ENCODE results near the gene MCUB. TPM values are rescaled to one million over a fixed set of nuclear protein-coding genes. Genes with fewer than 3 reads are reported as not detected.

Gene MCUB
- total and polyA plus RNA-seq, 9 of the 15 experiments (the other 6 are each of a cell fraction or from before 2014, with no cell fraction given), result 1.4 to 21.5 (median 5.4) TPM

GRCh38 chr4:109648266-109648996 is 88.4 kb downstream of the MCUB start:
- Histone ChIP-seq H4K20me1 (replicated peaks; ENCODE audit: control insufficient read depth, insufficient read depth, low read length) (no peaks in the 10 kb centered on the region), H3K27ac (ENCODE audit: extremely low read depth, low read depth, low read length) (no peak overlapping the region), H3K4me3 (no peak overlapping the region), H3K36me3 (ENCODE audit: control insufficient read depth, insufficient read depth, low read length) (no peaks in the 10 kb centered on the region), H3K79me2 (ENCODE audit: control insufficient read depth, insufficient read depth, low read length) (no peaks in the 10 kb centered on the region), H3K9me1 (ENCODE audit: control insufficient read depth, insufficient read depth, low read length) (no peaks in the 10 kb centered on the region), H3K9me3 (replicated peaks; ENCODE audit: control insufficient read depth, insufficient read depth, low read depth, low read length) (no peaks in the 10 kb centered on the region), H3K4me1 (replicated peaks in 1 of 2; ENCODE audit: control insufficient read depth in 2 of 2, insufficient read depth in 2 of 2, low read length in 2 of 2) (no peaks in the 10 kb centered on the region), H3K9ac (ENCODE audit: insufficient read depth in 1 of 2, low read depth in 2 of 2, low read length in 2 of 2) (no peak overlapping the region), H3K27me3 (ENCODE audit: control insufficient read depth in 2 of 2, insufficient read depth in 2 of 2, low read length in 2 of 2) (peaks cover 0 to 2% of the 10 kb centered on the region in 2 experiments; a peak in 1 of 5 replicates), H2AFZ (ENCODE audit: low read depth, low read length) (no peak overlapping the region), H3K4me2 (ENCODE audit: insufficient read depth, low read length) (no peak overlapping the region)
- DNase-seq (ENCODE audit: extremely low read depth in 1 of 4, low spot score in 3 of 4) (no peak), FAIRE-seq (peak; percentile 44), ATAC-seq (no peak)
- WGBS (ENCODE audit: insufficient coverage, low coverage, missing lambda C conversion rate), result 26% methylated on average over 5 of the region's 5 CpGs
- TF ChIP-seq BACH1 (tag; IDR thresholded peaks at IDR 0.05) (no peak), HMGN3 (IDR thresholded peaks at IDR 0.05; ENCODE audit: borderline replicate concordance, extremely low read depth, insufficient read length, low read depth, low read length) (no peak), ZNF75A (CRISPR knock-in tag; IDR thresholded peaks at IDR 0.05) (no peak), NCOA2 (IDR thresholded peaks at IDR 0.05; ENCODE audit: partially characterized antibody in 2 of 2) (peak in 1 of 2 experiments; percentile 15), NFIX (CRISPR knock-in tag; IDR thresholded peaks at IDR 0.05; ENCODE audit: low read depth) (peak; percentile 89), CHAMP1 (IDR thresholded peaks at IDR 0.05) (no peak), NFIC (IDR thresholded peaks at IDR 0.05) (peak; percentile 97), ZNF347 (CRISPR knock-in tag; IDR thresholded peaks at IDR 0.05; ENCODE audit: low read depth) (no peak), PHB (CRISPR knock-in tag; IDR thresholded peaks at IDR 0.05) (no peak), ZNF239 (CRISPR knock-in tag; IDR thresholded peaks at IDR 0.05) (no peak), ZC3H8 (IDR thresholded peaks at IDR 0.05) (no peak), E2F6 (IDR thresholded peaks at IDR 0.05; ENCODE audit: borderline replicate concordance in 1 of 2, extremely low read depth in 1 of 2, insufficient read depth in 1 of 2, insufficient read length in 1 of 2, low read depth in 1 of 2, low read length in 1 of 2, poor library complexity in 1 of 2, severe bottlenecking in 1 of 2) (no peak)
- TF ChIP-seq, protein P1, sequence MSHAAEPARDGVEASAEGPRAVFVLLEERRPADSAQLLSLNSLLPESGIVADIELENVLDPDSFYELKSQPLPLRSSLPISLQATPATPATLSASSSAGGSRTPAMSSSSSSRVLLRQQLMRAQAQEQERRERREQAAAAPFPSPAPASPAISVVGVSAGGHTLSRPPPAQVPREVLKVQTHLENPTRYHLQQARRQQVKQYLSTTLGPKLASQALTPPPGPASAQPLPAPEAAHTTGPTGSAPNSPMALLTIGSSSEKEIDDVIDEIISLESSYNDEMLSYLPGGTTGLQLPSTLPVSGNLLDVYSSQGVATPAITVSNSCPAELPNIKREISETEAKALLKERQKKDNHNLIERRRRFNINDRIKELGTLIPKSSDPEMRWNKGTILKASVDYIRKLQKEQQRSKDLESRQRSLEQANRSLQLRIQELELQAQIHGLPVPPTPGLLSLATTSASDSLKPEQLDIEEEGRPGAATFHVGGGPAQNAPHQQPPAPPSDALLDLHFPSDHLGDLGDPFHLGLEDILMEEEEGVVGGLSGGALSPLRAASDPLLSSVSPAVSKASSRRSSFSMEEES (CRISPR knock-in tag; IDR thresholded peaks at IDR 0.05), result no peak
- in situ Hi-C loops (cut with MboI) (no loop called here), intact Hi-C loops (cut with micrococcal nuclease) (no loop called here)
- ChIA-PET CTCF (ENCODE audit: low intra/inter-chr PET ratio) (interaction anchor here (0.6 kb wide), 1 partner anchor 826 kb away, joined by 3 read pairs; no protein-coding TSS in a partner anchor), POLR2A (interaction anchor here (0.6 kb wide), 1 partner anchor 141 kb away, joined by 4 read pairs; no protein-coding TSS in a partner anchor)
- BruUV-seq (replicated peaks), result no TSS peak
